ENCODE measurements around the gene PTTG1IP.

Gene PTTG1IP

DNA sequence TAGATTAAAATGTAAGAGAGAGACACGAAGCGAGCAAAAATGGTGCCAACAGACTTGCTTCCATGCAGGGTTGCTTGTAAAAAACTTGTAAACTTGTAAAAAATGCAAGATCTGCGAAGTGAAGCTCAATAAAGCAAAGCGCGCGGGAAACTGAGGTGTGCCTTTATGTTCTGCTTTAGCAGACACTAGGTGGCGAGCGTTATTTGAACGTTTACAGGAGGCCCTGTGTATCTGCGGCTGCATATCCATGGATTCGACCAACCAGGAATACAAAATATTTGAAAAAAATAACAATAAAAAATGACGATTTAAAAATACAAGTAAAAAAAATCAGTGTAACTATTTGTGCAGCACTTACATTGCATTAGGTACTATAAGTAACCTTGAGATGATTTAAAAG is 73.4 kb downstream of the PTTG1IP start:
- Histone ChIP-seq H3K27ac (ENCODE audit: low read length) (no peak overlapping the region), H3K9ac (ENCODE audit: low read depth, low read length) (peak overlapping the region; percentile 83), H3K4me2 (ENCODE audit: insufficient read depth, low read length) (peak overlapping the region; percentile 71), H4K20me1 (ENCODE audit: insufficient read depth, low read length) (peaks cover 41% of the 10 kb centered on the region; the same call in 1 of the 2 replicates), H3K9me3 (ENCODE audit: insufficient read depth, low read length, severe bottlenecking) (no peaks in the 10 kb centered on the region), H3K36me3 (ENCODE audit: insufficient read depth, low read length) (peaks cover 51% of the 10 kb centered on the region), H3K27me3 (ENCODE audit: insufficient read depth, low read length, poor library complexity) (no peaks in the 10 kb centered on the region), H2AFZ (ENCODE audit: low read depth, low read length) (no peak overlapping the region), H3K79me2 (ENCODE audit: insufficient read depth, low read length) (peaks cover 77% of the 10 kb centered on the region), H3K4me1 (ENCODE audit: insufficient read depth, low read length) (peaks cover 34% of the 10 kb centered on the region), H3K4me3 (ENCODE audit: low read depth in 1 of 2, low read length in 2 of 2) (peak overlapping the region; percentile 57 to 94; a peak in 3 of 4 replicates)
- DNase-seq (no peak), ATAC-seq (ENCODE audit: insufficient read depth, low read depth) (no peak)
- TF ChIP-seq EZH2 (IDR thresholded peaks at IDR 0.05; ENCODE audit: borderline replicate concordance, low read depth, low read length, severe bottlenecking) = no peak
- TF ChIP-seq, protein P1, sequence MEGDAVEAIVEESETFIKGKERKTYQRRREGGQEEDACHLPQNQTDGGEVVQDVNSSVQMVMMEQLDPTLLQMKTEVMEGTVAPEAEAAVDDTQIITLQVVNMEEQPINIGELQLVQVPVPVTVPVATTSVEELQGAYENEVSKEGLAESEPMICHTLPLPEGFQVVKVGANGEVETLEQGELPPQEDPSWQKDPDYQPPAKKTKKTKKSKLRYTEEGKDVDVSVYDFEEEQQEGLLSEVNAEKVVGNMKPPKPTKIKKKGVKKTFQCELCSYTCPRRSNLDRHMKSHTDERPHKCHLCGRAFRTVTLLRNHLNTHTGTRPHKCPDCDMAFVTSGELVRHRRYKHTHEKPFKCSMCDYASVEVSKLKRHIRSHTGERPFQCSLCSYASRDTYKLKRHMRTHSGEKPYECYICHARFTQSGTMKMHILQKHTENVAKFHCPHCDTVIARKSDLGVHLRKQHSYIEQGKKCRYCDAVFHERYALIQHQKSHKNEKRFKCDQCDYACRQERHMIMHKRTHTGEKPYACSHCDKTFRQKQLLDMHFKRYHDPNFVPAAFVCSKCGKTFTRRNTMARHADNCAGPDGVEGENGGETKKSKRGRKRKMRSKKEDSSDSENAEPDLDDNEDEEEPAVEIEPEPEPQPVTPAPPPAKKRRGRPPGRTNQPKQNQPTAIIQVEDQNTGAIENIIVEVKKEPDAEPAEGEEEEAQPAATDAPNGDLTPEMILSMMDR (IDR thresholded peaks at IDR 0.05; ENCODE audit: borderline replicate concordance, extremely low read depth, low read length, poor library complexity, severe bottlenecking) = peak; percentile 26

DNA sequence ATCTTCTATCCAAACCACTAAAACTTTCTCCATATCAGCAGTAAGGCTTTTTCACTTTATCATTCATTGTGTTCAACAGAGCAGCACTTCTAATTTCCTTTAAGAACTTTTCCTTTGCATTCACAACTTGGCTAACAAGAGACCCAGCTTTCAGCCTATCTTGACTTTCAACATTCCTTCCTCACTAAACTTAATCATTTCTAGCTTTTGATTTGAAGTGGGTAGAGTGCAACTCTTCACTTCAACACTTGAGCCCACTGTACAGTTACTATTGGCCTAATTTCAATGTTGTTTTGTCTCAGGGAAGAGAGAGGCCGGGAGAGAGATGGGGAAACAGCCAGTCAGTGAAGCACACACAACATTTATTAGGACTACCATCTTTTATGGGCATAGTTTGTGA is 73.8 kb downstream of the PTTG1IP start:
- Histone ChIP-seq H2AFZ (ENCODE audit: low read depth, low read length) (no peak overlapping the region), H3K9me3 (ENCODE audit: insufficient read depth, low read length, severe bottlenecking) (no peaks in the 10 kb centered on the region), H3K27ac (ENCODE audit: low read length) (no peak overlapping the region), H3K4me2 (ENCODE audit: insufficient read depth, low read length) (peak overlapping the region; percentile 71; the same call in 1 of the 2 replicates), H3K4me3 (ENCODE audit: low read depth in 1 of 2, low read length in 2 of 2) (peak overlapping the region in 1 of 2 experiments; percentile 94; a peak in 1 of 4 replicates), H3K36me3 (ENCODE audit: insufficient read depth, low read length) (peaks cover 46% of the 10 kb centered on the region), H3K9ac (ENCODE audit: low read depth, low read length) (no peak overlapping the region; the same call in 1 of the 2 replicates), H3K4me1 (ENCODE audit: insufficient read depth, low read length) (peaks cover 34% of the 10 kb centered on the region), H4K20me1 (ENCODE audit: insufficient read depth, low read length) (peaks cover 40% of the 10 kb centered on the region; the same call in 1 of the 2 replicates), H3K79me2 (ENCODE audit: insufficient read depth, low read length) (peaks cover 81% of the 10 kb centered on the region), H3K27me3 (ENCODE audit: insufficient read depth, low read length, poor library complexity) (no peaks in the 10 kb centered on the region)
- DNase-seq = no peak
- TF ChIP-seq, protein P1 (IDR thresholded peaks at IDR 0.05; ENCODE audit: borderline replicate concordance, extremely low read depth, low read length, poor library complexity, severe bottlenecking) = no peak
- no peak for TF ChIP-seq EZH2 (IDR thresholded peaks at IDR 0.05; ENCODE audit: borderline replicate concordance, low read depth, low read length, severe bottlenecking)
- ATAC-seq (ENCODE audit: insufficient read depth, low read depth) = no peak
